ENCODE results near the gene AAMDC. TPM values are rescaled to one million over a fixed set of nuclear protein-coding genes. Genes with fewer than 3 reads are reported as not detected.
"Not testable (repeated sequence)": the region's sequence is repeated elsewhere in the genome, so short reads cannot be mapped to it uniquely, and the experiment has no call there.

The AAMDC gene
- total RNA-seq, 1 experiment from 2014 or later: 34.5 TPM

- H3K9me3 ChIP-seq (replicated peaks): no peaks in the 10 kb centered on the region
- H3K27me3 ChIP-seq (replicated peaks): no peaks in the 10 kb centered on the region
- DNase-seq (ENCODE audit: low read depth in 1 of 2, low spot score in 2 of 2): no peak
- no peaks in the 10 kb centered on the region for H3K36me3 ChIP-seq
- no peak overlapping the region for H3K4me3 ChIP-seq
- H3K4me1 ChIP-seq (replicated peaks): no peaks in the 10 kb centered on the region
- no peak overlapping the region for H3K27ac ChIP-seq
Measured at GRCh38 chr11:77800449-77800848, 20.5 kb upstream of the AAMDC start.

GRCh38 chr11:77801477-77801876 is 19.5 kb upstream of the AAMDC start:
- no peak for DNase-seq (ENCODE audit: low read depth in 1 of 2, low spot score in 2 of 2)
- Histone ChIP-seq H3K36me3 (no peaks in the 10 kb centered on the region), H3K4me1 (replicated peaks) (no peaks in the 10 kb centered on the region), H3K27ac (no peak overlapping the region), H3K9me3 (replicated peaks) (no peaks in the 10 kb centered on the region), H3K27me3 (replicated peaks) (no peaks in the 10 kb centered on the region), H3K4me3 (no peak overlapping the region)

GRCh38 chr11:77806415-77806814 is 14.5 kb upstream of the AAMDC start:
- H3K9me3 ChIP-seq (replicated peaks): no peaks in the 10 kb centered on the region
- H3K4me1 ChIP-seq (replicated peaks): no peaks in the 10 kb centered on the region
- DNase-seq (ENCODE audit: low read depth in 1 of 2, low spot score in 2 of 2): no peak

GRCh38 chr11:77806993-77807392 is 14.0 kb upstream of the AAMDC start:
- H3K4me1 ChIP-seq (replicated peaks): no peaks in the 10 kb centered on the region
- H3K27ac ChIP-seq: no peak overlapping the region
- DNase-seq (ENCODE audit: low read depth in 1 of 2, low spot score in 2 of 2): no peak
- H3K36me3 ChIP-seq: no peaks in the 10 kb centered on the region
- no peak overlapping the region for H3K4me3 ChIP-seq
- H3K27me3 ChIP-seq (replicated peaks): no peaks in the 10 kb centered on the region
- H3K9me3 ChIP-seq (replicated peaks): no peaks in the 10 kb centered on the region

More at GRCh38 chr11:77806415-77806814, 14.5 kb upstream of the AAMDC start:
- Histone ChIP-seq H3K4me3 (no peak overlapping the region), H3K27ac (no peak overlapping the region), H3K27me3 (replicated peaks) (no peaks in the 10 kb centered on the region), H3K36me3 (no peaks in the 10 kb centered on the region)

GRCh38 chr11:77813256-77813655 is 7.7 kb upstream of the AAMDC start:
- H3K36me3 ChIP-seq: no peaks in the 10 kb centered on the region
- no peak overlapping the region for H3K27ac ChIP-seq
- H3K4me3 ChIP-seq: no peak overlapping the region
- H3K4me1 ChIP-seq (replicated peaks): no peaks in the 10 kb centered on the region
- no peaks in the 10 kb centered on the region for H3K9me3 ChIP-seq (replicated peaks)
- no peaks in the 10 kb centered on the region for H3K27me3 ChIP-seq (replicated peaks)
- DNase-seq (ENCODE audit: low read depth in 1 of 2, low spot score in 2 of 2): no peak

GRCh38 chr11:77814848-77815247 is 6.1 kb upstream of the AAMDC start:
- DNase-seq (ENCODE audit: low read depth in 1 of 2, low spot score in 2 of 2): no peak
- H3K4me3 ChIP-seq: no peak overlapping the region

GRCh38 chr11:77815459-77815858 is 5.5 kb upstream of the AAMDC start:
- DNase-seq (ENCODE audit: low read depth in 1 of 2, low spot score in 2 of 2): no peak
- Histone ChIP-seq H3K4me3 (no peak overlapping the region), H3K27ac (no peak overlapping the region), H3K9me3 (replicated peaks) (no peaks in the 10 kb centered on the region), H3K36me3 (peaks cover 4% of the 10 kb centered on the region), H3K27me3 (replicated peaks) (no peaks in the 10 kb centered on the region), H3K4me1 (replicated peaks) (peaks cover 5% of the 10 kb centered on the region; the same call in 1 of the 2 replicates)

More at GRCh38 chr11:77814848-77815247, 6.1 kb upstream of the AAMDC start:
- H3K4me1 ChIP-seq (replicated peaks): peaks cover 5% of the 10 kb centered on the region; the same call in 1 of the 2 replicates
- H3K36me3 ChIP-seq: no peaks in the 10 kb centered on the region
- no peak overlapping the region for H3K27ac ChIP-seq
- H3K9me3 ChIP-seq (replicated peaks): no peaks in the 10 kb centered on the region
- no peaks in the 10 kb centered on the region for H3K27me3 ChIP-seq (replicated peaks)

GRCh38 chr11:77819411-77819920 is 1.5 kb upstream of the AAMDC start:
- Histone ChIP-seq H3K4me1 (replicated peaks) (peaks cover 5% of the 10 kb centered on the region; the same call in 1 of the 2 replicates), H3K9me3 (replicated peaks) (no peaks in the 10 kb centered on the region), H3K27me3 (replicated peaks) (no peaks in the 10 kb centered on the region), H3K4me3 (peak overlapping the region; percentile 93), H3K27ac (peak overlapping the region; percentile 58; the same call in 1 of the 2 replicates), H3K36me3 (peaks cover 5% of the 10 kb centered on the region)
- DNase-seq (ENCODE audit: low read depth in 1 of 2, low spot score in 2 of 2): peak; percentile 42 to 64

- Histone ChIP-seq H3K4me1 (replicated peaks) (peaks cover 5% of the 10 kb centered on the region; the same call in 1 of the 2 replicates), H3K9me3 (replicated peaks) (no peaks in the 10 kb centered on the region), H3K27me3 (replicated peaks) (no peaks in the 10 kb centered on the region), H3K27ac (peak overlapping the region; percentile 58), H3K4me3 (peak overlapping the region; percentile 93), H3K36me3 (peaks cover 5% of the 10 kb centered on the region)
- DNase-seq (ENCODE audit: low read depth in 1 of 2, low spot score in 2 of 2): peak; percentile 24 to 35
Measured at GRCh38 chr11:77819921-77820564, 901 bp upstream of the AAMDC start.

GRCh38 chr11:77821349-77821851 is 456 bp downstream of the AAMDC start:
- Histone ChIP-seq H3K36me3 (peaks cover 5% of the 10 kb centered on the region), H3K4me1 (replicated peaks) (peaks cover 5% of the 10 kb centered on the region; the same call in 1 of the 2 replicates), H3K4me3 (peak overlapping the region; percentile 93), H3K9me3 (replicated peaks) (no peaks in the 10 kb centered on the region), H3K27me3 (replicated peaks) (no peaks in the 10 kb centered on the region), H3K27ac (no peak overlapping the region; the same call in 1 of the 2 replicates)
- DNase-seq (ENCODE audit: low read depth in 1 of 2, low spot score in 2 of 2): no peak

GRCh38 chr11:77822126-77822525 is 1.2 kb downstream of the AAMDC start:
- not testable (repeated sequence) for DNase-seq (ENCODE audit: low read depth in 1 of 2, low spot score in 2 of 2); H3K36me3 ChIP-seq; H3K4me1 ChIP-seq (replicated peaks); H3K9me3 ChIP-seq (replicated peaks); H3K27ac ChIP-seq; H3K27me3 ChIP-seq (replicated peaks)
- peak overlapping the region; percentile 93; the same call in 1 of the 2 replicates for H3K4me3 ChIP-seq

GRCh38 chr11:77823775-77824174 is 2.8 kb downstream of the AAMDC start:
- Histone ChIP-seq H3K27ac (no peak overlapping the region), H3K27me3 (replicated peaks) (no peaks in the 10 kb centered on the region), H3K4me1 (replicated peaks) (peaks cover 5% of the 10 kb centered on the region; the same call in 1 of the 2 replicates), H3K36me3 (peaks cover 5% of the 10 kb centered on the region), H3K4me3 (no peak overlapping the region), H3K9me3 (replicated peaks) (no peaks in the 10 kb centered on the region)
- no peak for DNase-seq (ENCODE audit: low read depth in 1 of 2, low spot score in 2 of 2)

GRCh38 chr11:77828926-77829325 is 8.0 kb downstream of the AAMDC start:
- Histone ChIP-seq H3K27ac (no peak overlapping the region), H3K4me3 (no peak overlapping the region), H3K4me1 (replicated peaks) (no peaks in the 10 kb centered on the region), H3K9me3 (replicated peaks) (no peaks in the 10 kb centered on the region), H3K36me3 (no peaks in the 10 kb centered on the region), H3K27me3 (replicated peaks) (no peaks in the 10 kb centered on the region)
- no peak for DNase-seq (ENCODE audit: low read depth in 1 of 2, low spot score in 2 of 2)

GRCh38 chr11:77833302-77833701 is 12.4 kb downstream of the AAMDC start:
- no peaks in the 10 kb centered on the region for H3K27me3 ChIP-seq (replicated peaks)
- no peaks in the 10 kb centered on the region for H3K4me1 ChIP-seq (replicated peaks)
- no peak for DNase-seq (ENCODE audit: low read depth in 1 of 2, low spot score in 2 of 2)
- H3K9me3 ChIP-seq (replicated peaks): no peaks in the 10 kb centered on the region
- H3K27ac ChIP-seq: no peak overlapping the region
- H3K36me3 ChIP-seq: no peaks in the 10 kb centered on the region
- no peak overlapping the region for H3K4me3 ChIP-seq
